OCI-LY3 (cell line): ENCODE results near the gene RTN4R.

Experiments
- CTCF ChIP-seq: fragments of 200-600, 300-600 bp; sonication (generic); IDR thresholded peaks from 2 replicates; pipeline ENCODE4 v1.5.1; 2014; ENCODE audit warnings: antibody characterized with exemption, low read length, low read depth
- EZH2phosphoT487 ChIP-seq: fragments of 200-600 bp; shearing (Covaris generic); IDR thresholded peaks from 2 replicates; pipeline ENCODE4 v1.6.1; 2018; ENCODE audit warnings: antibody characterized with exemption, mixed run types, low read depth

- TF ChIP-seq CTCF (no peak), EZH2phosphoT487 (no peak)
Measured at GRCh38 chr22:20304646-20305045, 36.5 kb upstream of the RTN4R start.
